Measurements from ENCODE around the gene ACADVL.
A peak's percentile ranks its signal among the peaks of the same experiment; 100 is the strongest.
"Not testable (repeated sequence)": the region's sequence is repeated elsewhere in the genome, so short reads cannot be mapped to it uniquely, and the experiment has no call there.

Gene ACADVL

GRCh38 chr17:7219812-7220592 is at the start of gene ACADVL, which contains the start of gene DLG4:
Gene ACADVL (plus strand): TSS chr17:7219938. CDS start chr17:7219985, 47 bp downstream.
Gene DLG4 (minus strand): TSS chr17:7219836.
- DNase-seq: peak; percentile 81

- not testable (repeated sequence) for DNase-seq
These were observed 47.1 kb upstream of the ACADVL start for GRCh38 chr17:7172522-7173191.

- peak; percentile 53 for DNase-seq
These were observed 45.8 kb upstream of the ACADVL start for GRCh38 chr17:7173687-7174602.

- DNase-seq: no peak
These were observed 45.0 kb upstream of the ACADVL start for GRCh38 chr17:7174603-7175326.

- no peak for DNase-seq
These were observed 44.4 kb upstream of the ACADVL start for GRCh38 chr17:7175330-7175733.

GRCh38 chr17:7176107-7176840 is 43.5 kb upstream of the ACADVL start:
- DNase-seq: no peak

- DNase-seq: no peak
These were observed 42.9 kb upstream of the ACADVL start for GRCh38 chr17:7176841-7177190.

GRCh38 chr17:7177191-7177953 is 42.4 kb upstream of the ACADVL start:
- DNase-seq: peak; percentile 69

GRCh38 chr17:7177954-7178477 is 41.7 kb upstream of the ACADVL start:
- no peak for DNase-seq

- DNase-seq: no peak
These were observed 40.8 kb upstream of the ACADVL start for GRCh38 chr17:7178973-7179316.

- no peak for DNase-seq
These were observed 40.2 kb upstream of the ACADVL start, which contains the start of gene ASGR1 for GRCh38 chr17:7179317-7180254. Gene ASGR1 (minus strand): TSS chr17:7179370. CDS start chr17:7178563, 807 bp downstream.

- DNase-seq: not testable (repeated sequence)
These were observed 37.6 kb upstream of the ACADVL start for GRCh38 chr17:7182101-7182500.

- DNase-seq: no peak
These were observed 36.2 kb upstream of the ACADVL start for GRCh38 chr17:7183433-7184090.

GRCh38 chr17:7184091-7184488 is 35.6 kb upstream of the ACADVL start:
- DNase-seq: no peak

- no peak for DNase-seq
These were observed 35.1 kb upstream of the ACADVL start for GRCh38 chr17:7184647-7185046.

- DNase-seq: no peak
These were observed 33.5 kb upstream of the ACADVL start for GRCh38 chr17:7186241-7186640.

GRCh38 chr17:7190276-7190917 is 29.3 kb upstream of the ACADVL start:
- DNase-seq: no peak

- DNase-seq: no peak
These were observed 28.7 kb upstream of the ACADVL start for GRCh38 chr17:7191069-7191468.

Measured in stimulated activated CD4-positive, alpha-beta T cell treated with anti-CD3 and anti-CD28 coated beads, Interleukin-4, amount 100 ng/mL, for 24 hours (primary cell).